Mesenchymal stem cell (in vitro differentiated cells and primary cell): ENCODE measurements around the gene LIN54.

Experiments used
- DNase-seq: peaks from one replicate; pipeline ENCODE4 v3.0.0-alpha.2; 2013
- H2AFZ ChIP-seq: one replicate; pipeline ENCODE4 v1.6.1; 2013; ENCODE audit warnings: low read depth, mild to moderate bottlenecking, control low read depth, inconsistent platforms, low read length, moderate library complexity
- H2AK5ac ChIP-seq: 2 replicates; pipeline ENCODE4 v1.6.1; 2013; ENCODE audit warnings: low read length, moderate library complexity, mild to moderate bottlenecking, inconsistent platforms; ENCODE audit not compliant: severe bottlenecking
- H2BK120ac ChIP-seq: one replicate; pipeline ENCODE4 v1.6.1; 2013; ENCODE audit warnings: low read depth, mild to moderate bottlenecking, inconsistent platforms, low read length, moderate library complexity
- H2BK12ac ChIP-seq, 2 experiments: one replicate each; pipeline ENCODE4 v1.6.1; 2013; ENCODE audit warnings: inconsistent platforms in 2 of 2, low read length in 2 of 2, mild to moderate bottlenecking in 2 of 2, moderate library complexity in 2 of 2, control low read depth in 1 of 2
- H2BK15ac ChIP-seq: one replicate; pipeline ENCODE4 v1.6.1; 2013; ENCODE audit warnings: mild to moderate bottlenecking, low read depth, inconsistent platforms; ENCODE audit not compliant: poor library complexity, severe bottlenecking
- H2BK5ac ChIP-seq: 2 replicates; pipeline ENCODE4 v1.6.1; 2013; ENCODE audit warnings: low read depth, mild to moderate bottlenecking, low read length, control low read depth, inconsistent platforms; ENCODE audit not compliant: poor library complexity, severe bottlenecking
- H3K14ac ChIP-seq, 2 experiments: one replicate each; pipeline ENCODE4 v1.6.1; 2013; ENCODE audit warnings: inconsistent platforms in 2 of 2, low read length in 2 of 2, control low read depth in 1 of 2, mild to moderate bottlenecking in 1 of 2, moderate library complexity in 1 of 2
- H3K18ac ChIP-seq, 2 experiments: one replicate each; pipeline ENCODE4 v1.6.1; 2013; ENCODE audit warnings: inconsistent platforms in 2 of 2, low read length in 2 of 2, control low read depth in 1 of 2, low read depth in 1 of 2, mild to moderate bottlenecking in 1 of 2
- H3K23ac ChIP-seq, 2 experiments: one replicate each; pipeline ENCODE4 v1.6.1; 2013; ENCODE audit warnings: inconsistent platforms in 2 of 2, low read length in 2 of 2, mild to moderate bottlenecking in 2 of 2, moderate library complexity in 2 of 2, control low read depth in 1 of 2
- H3K27ac ChIP-seq: 2 replicates; pipeline ENCODE4 v1.5.1; 2013; ENCODE audit warnings: mild to moderate bottlenecking, moderate library complexity, low read length, control low read depth, inconsistent platforms; ENCODE audit not compliant: poor library complexity, severe bottlenecking
- H3K27me3 ChIP-seq, 2 experiments: 2 replicates each; pipeline versions ENCODE4 v1.6.1 to v1.7.0; 2013; ENCODE audit warnings: low read length in 2 of 2, mild to moderate bottlenecking in 2 of 2, moderate library complexity in 2 of 2, control low read depth in 1 of 2, inconsistent platforms in 1 of 2; ENCODE audit not compliant: control insufficient read depth in 1 of 2, insufficient read depth in 1 of 2
- H3K36me3 ChIP-seq, 2 experiments: 2 replicates each; pipeline versions ENCODE4 v1.6.1 to v1.7.0; 2013; ENCODE audit warnings: low read length in 2 of 2, control low read depth in 1 of 2, inconsistent platforms in 1 of 2, low read depth in 1 of 2, mild to moderate bottlenecking in 1 of 2; ENCODE audit not compliant: insufficient read depth in 2 of 2, control insufficient read depth in 1 of 2
- H3K4ac ChIP-seq, 2 experiments: one replicate each; pipeline ENCODE4 v1.6.1; 2013; ENCODE audit warnings: inconsistent platforms in 2 of 2, low read length in 2 of 2, mild to moderate bottlenecking in 2 of 2, moderate library complexity in 2 of 2, control low read depth in 1 of 2, low read depth in 1 of 2
- H3K4me1 ChIP-seq: 2 replicates; pipeline ENCODE4 v1.6.1; 2013; ENCODE audit warnings: low read depth, low read length, control low read depth; ENCODE audit not compliant: control insufficient read depth, insufficient read depth
- H3K4me2 ChIP-seq: 2 replicates; pipeline ENCODE4 v1.6.1; 2013; ENCODE audit warnings: low read length, mild to moderate bottlenecking, inconsistent platforms; ENCODE audit not compliant: poor library complexity, severe bottlenecking
- H3K4me3 ChIP-seq, 2 experiments: 2 replicates each; pipeline versions ENCODE4 v1.5.1 to v1.7.0; 2013; ENCODE audit warnings: low read length in 2 of 2, mild to moderate bottlenecking in 2 of 2, control low read depth in 1 of 2, low read depth in 1 of 2; ENCODE audit not compliant: insufficient read depth in 1 of 2
- H3K79me1 ChIP-seq: replicated peaks from 2 replicates; pipeline ENCODE4 v1.6.1; 2013; ENCODE audit warnings: mild to moderate bottlenecking, control low read depth, low read length, inconsistent platforms; ENCODE audit not compliant: poor library complexity, severe bottlenecking
- H3K9ac ChIP-seq: 2 replicates; pipeline ENCODE4 v1.7.0; 2013; ENCODE audit warnings: mild to moderate bottlenecking, low read length, moderate library complexity
- H3K9me3 ChIP-seq: 2 replicates; pipeline ENCODE4 v1.7.0; 2013; ENCODE audit warnings: mild to moderate bottlenecking, low read length; ENCODE audit not compliant: control insufficient read depth
- H4K8ac ChIP-seq: one replicate; pipeline ENCODE4 v1.6.1; 2013; ENCODE audit warnings: inconsistent platforms, mild to moderate bottlenecking, low read length, moderate library complexity
- H4K91ac ChIP-seq: one replicate; pipeline ENCODE4 v1.6.1; 2013; ENCODE audit warnings: mild to moderate bottlenecking, low read length, inconsistent platforms
- WGBS: methylation state at CpG from one replicate; pipeline ENCODE4 v1.1.7; 2013; ENCODE audit warnings: mixed read lengths; 5-methylcytosine and 5-hydroxymethylcytosine counted together

LIN54 gene

DNA sequence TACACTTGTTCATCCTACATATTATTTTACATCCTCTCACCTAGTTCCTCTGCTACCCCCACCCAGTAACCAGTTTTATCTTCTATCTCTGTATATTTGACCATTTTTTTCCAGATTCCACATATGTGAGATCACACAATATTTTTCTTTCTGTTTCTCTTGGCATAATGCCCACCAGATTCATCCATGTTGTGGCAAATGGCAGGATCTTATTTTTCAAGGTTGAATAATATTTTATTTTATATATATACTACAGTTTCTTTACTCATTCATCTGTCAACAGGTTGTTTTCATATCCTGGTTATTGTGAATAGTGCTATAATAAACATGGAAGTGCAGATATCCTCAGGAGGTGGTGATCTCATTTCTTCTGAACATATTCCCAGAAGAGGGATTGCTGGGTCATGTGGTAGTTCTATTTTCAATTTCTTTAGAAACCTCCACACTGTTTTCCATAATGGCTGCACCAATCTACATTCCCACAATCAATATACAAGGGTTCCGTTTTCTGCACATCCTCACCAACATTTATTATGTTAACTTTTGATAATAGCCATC, 61.9 kb downstream of the LIN54 start:
- no peak overlapping the region for H3K23ac ChIP-seq
- H4K91ac ChIP-seq, result no peak overlapping the region
- no peak overlapping the region for H2BK15ac ChIP-seq
- H3K4me1 ChIP-seq, result no peaks in the 10 kb centered on the region
- H3K36me3 ChIP-seq, result peaks cover 3 to 11% of the 10 kb centered on the region in 2 experiments
- H2BK120ac ChIP-seq, result no peak overlapping the region
- peaks cover 5% of the 10 kb centered on the region for H3K79me1 ChIP-seq
- no peaks in the 10 kb centered on the region for H3K27me3 ChIP-seq
- H3K4me3 ChIP-seq, result no peak overlapping the region
- no peak overlapping the region for H3K9ac ChIP-seq
- no peak overlapping the region for H4K8ac ChIP-seq
- H3K4ac ChIP-seq, result no peak overlapping the region
- no peak overlapping the region for H3K27ac ChIP-seq
- no peaks in the 10 kb centered on the region for H3K9me3 ChIP-seq
- peak; percentile 44 for DNase-seq
- H2BK5ac ChIP-seq, result no peak overlapping the region
- H2AK5ac ChIP-seq, result no peak overlapping the region
- WGBS, result no CpG with 5 or more reads among the region's 1 CpG
- H3K14ac ChIP-seq, result no peak overlapping the region
- no peak overlapping the region for H3K4me2 ChIP-seq
- H3K18ac ChIP-seq, result no peak overlapping the region
- no peak overlapping the region for H2AFZ ChIP-seq
- H2BK12ac ChIP-seq, result no peak overlapping the region

- no peak overlapping the region for H4K8ac ChIP-seq
- H3K4me3 ChIP-seq, result no peak overlapping the region
- no peaks in the 10 kb centered on the region for H3K27me3 ChIP-seq
- no peak overlapping the region for H2BK120ac ChIP-seq
- H4K91ac ChIP-seq, result no peak overlapping the region
- H3K4me2 ChIP-seq, result no peak overlapping the region
- no peaks in the 10 kb centered on the region for H3K9me3 ChIP-seq
- no peak overlapping the region for H2AK5ac ChIP-seq
- H3K4ac ChIP-seq, result no peak overlapping the region
- no peak overlapping the region for H3K18ac ChIP-seq
- no peak for DNase-seq
- H3K14ac ChIP-seq, result no peak overlapping the region
- H3K23ac ChIP-seq, result no peak overlapping the region
- H3K9ac ChIP-seq, result no peak overlapping the region
- H3K27ac ChIP-seq, result no peak overlapping the region
- H3K4me1 ChIP-seq, result no peaks in the 10 kb centered on the region
- no peak overlapping the region for H2AFZ ChIP-seq
- peaks cover 2 to 14% of the 10 kb centered on the region in 2 experiments for H3K36me3 ChIP-seq
- no peak overlapping the region for H2BK12ac ChIP-seq
- no peak overlapping the region for H2BK15ac ChIP-seq
- no peak overlapping the region for H2BK5ac ChIP-seq
- peaks cover 3% of the 10 kb centered on the region for H3K79me1 ChIP-seq
Observed at GRCh38 chr4:82947498-82947897, 63.1 kb downstream of the LIN54 start.

DNA sequence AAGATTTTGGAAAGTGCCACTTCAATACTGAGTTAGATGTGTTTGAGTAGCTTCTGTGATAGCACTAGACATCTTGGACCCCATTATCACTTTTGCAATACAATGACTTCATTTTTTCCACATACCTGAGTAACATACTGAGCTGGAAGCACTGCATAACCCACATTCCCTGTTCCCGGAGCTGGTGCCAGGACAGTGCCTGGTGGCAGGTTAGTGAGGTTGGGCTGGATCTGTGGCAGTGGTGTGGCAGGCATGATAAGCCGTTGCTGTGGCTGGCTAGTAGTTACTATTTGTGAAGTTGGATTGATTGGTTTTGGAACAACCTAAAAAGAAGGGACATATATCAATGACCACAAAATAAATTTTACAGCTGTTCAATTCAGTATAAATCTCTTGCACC, 71.2 kb downstream of the LIN54 start:
- Histone ChIP-seq H3K9me3 (no peaks in the 10 kb centered on the region), H3K14ac (no peak overlapping the region), H2AK5ac (no peak overlapping the region), H3K4me2 (no peak overlapping the region), H3K79me1 (peaks cover 2% of the 10 kb centered on the region), H3K27ac (no peak overlapping the region), H3K9ac (no peak overlapping the region), H2BK120ac (no peak overlapping the region), H2BK15ac (no peak overlapping the region), H4K8ac (no peak overlapping the region), H3K4me3 (no peak overlapping the region), H3K23ac (no peak overlapping the region), H2BK5ac (no peak overlapping the region), H3K4me1 (no peaks in the 10 kb centered on the region), H2BK12ac (no peak overlapping the region), H3K36me3 (peaks cover 6 to 71% of the 10 kb centered on the region in 2 experiments), H2AFZ (no peak overlapping the region), H3K18ac (no peak overlapping the region), H3K27me3 (no peaks in the 10 kb centered on the region), H3K4ac (no peak overlapping the region), H4K91ac (no peak overlapping the region)
- WGBS, result 89% methylated on average over 1 of the region's 2 CpGs
- DNase-seq, result no peak

GRCh38 chr4:82934441-82934840, 76.2 kb downstream of the LIN54 start:
- Histone ChIP-seq H3K27ac (no peak overlapping the region), H3K4ac (no peak overlapping the region), H3K4me2 (no peak overlapping the region), H2BK5ac (no peak overlapping the region), H4K8ac (no peak overlapping the region), H2BK120ac (no peak overlapping the region), H2AK5ac (no peak overlapping the region), H3K18ac (no peak overlapping the region), H3K27me3 (no peaks in the 10 kb centered on the region), H3K9me3 (no peaks in the 10 kb centered on the region), H3K23ac (no peak overlapping the region), H3K79me1 (no peaks in the 10 kb centered on the region), H4K91ac (no peak overlapping the region), H2AFZ (no peak overlapping the region), H2BK15ac (no peak overlapping the region), H3K4me3 (no peak overlapping the region), H3K36me3 (peaks cover 2 to 79% of the 10 kb centered on the region in 2 experiments), H3K14ac (no peak overlapping the region), H3K9ac (no peak overlapping the region), H2BK12ac (no peak overlapping the region), H3K4me1 (no peaks in the 10 kb centered on the region)
- DNase-seq, result no peak
